ENCODE measurements around the gene RNF217. TPM values are rescaled to one million over a fixed set of nuclear protein-coding genes. Genes with fewer than 3 reads are reported as not detected.

Gene RNF217
- total RNA-seq, 1 donor from 2014 or later: 5.9 TPM

DNA sequence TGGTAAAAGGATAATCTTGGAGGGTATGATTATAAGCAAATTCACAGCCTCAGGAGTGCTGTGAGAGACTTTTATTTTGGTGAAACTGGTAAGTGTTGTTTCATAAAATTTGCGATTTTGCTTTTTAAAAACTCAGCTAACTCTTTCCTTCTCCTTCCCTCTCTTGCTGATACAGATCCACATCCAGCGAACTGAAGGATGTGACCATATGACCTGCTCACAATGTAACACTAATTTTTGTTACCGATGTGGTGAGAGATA is 114.2 kb downstream of the RNF217 start:
- no peak overlapping the region for H3K27ac Mint-ChIP-seq (ENCODE audit: unreplicated experiment)
- no peak overlapping the region for H3K4me3 Mint-ChIP-seq (ENCODE audit: unreplicated experiment)
- no peaks in the 10 kb centered on the region for H3K9me3 Mint-ChIP-seq (ENCODE audit: unreplicated experiment)
- no peaks in the 10 kb centered on the region for H3K27me3 Mint-ChIP-seq (ENCODE audit: unreplicated experiment)
- H3K4me1 Mint-ChIP-seq (ENCODE audit: low read depth, unreplicated experiment): no peaks in the 10 kb centered on the region
- no peak for DNase-seq
- H3K36me3 Mint-ChIP-seq (ENCODE audit: unreplicated experiment): no peaks in the 10 kb centered on the region
- TF ChIP-seq CTCF (IDR thresholded peaks at IDR 0.05; ENCODE audit: partially characterized antibody, unreplicated experiment): no peak

DNA sequence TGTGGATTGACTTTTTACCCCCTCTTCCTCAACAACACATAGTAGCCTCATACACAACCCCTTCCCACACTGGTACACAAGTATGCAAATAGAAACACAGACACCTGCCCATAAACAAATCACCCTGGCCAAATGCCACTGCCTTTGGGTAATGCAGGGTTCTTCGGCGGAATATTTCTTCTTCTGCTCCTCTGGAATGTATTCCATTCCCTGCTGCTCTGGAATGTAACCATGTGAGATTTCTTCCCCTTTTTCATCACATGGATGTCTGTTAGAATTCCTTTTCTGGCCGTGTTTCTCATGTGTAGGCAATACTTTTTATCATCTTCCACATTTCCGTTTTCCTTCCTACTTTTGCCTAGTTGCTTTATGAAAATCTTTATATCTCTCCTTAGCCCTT is 115.2 kb downstream of the RNF217 start:
- no peaks in the 10 kb centered on the region for H3K27me3 Mint-ChIP-seq (ENCODE audit: unreplicated experiment)
- DNase-seq: no peak
- H3K36me3 Mint-ChIP-seq (ENCODE audit: unreplicated experiment): no peaks in the 10 kb centered on the region
- no peak overlapping the region for H3K4me3 Mint-ChIP-seq (ENCODE audit: unreplicated experiment)
- no peak overlapping the region for H3K27ac Mint-ChIP-seq (ENCODE audit: unreplicated experiment)
- no peak for TF ChIP-seq CTCF (IDR thresholded peaks at IDR 0.05; ENCODE audit: partially characterized antibody, unreplicated experiment)
- H3K9me3 Mint-ChIP-seq (ENCODE audit: unreplicated experiment): no peaks in the 10 kb centered on the region
- no peaks in the 10 kb centered on the region for H3K4me1 Mint-ChIP-seq (ENCODE audit: low read depth, unreplicated experiment)

GRCh38 chr6:125078602-125079321 is 116.5 kb downstream of the RNF217 start:
- Mint-ChIP-seq H3K27me3 (ENCODE audit: unreplicated experiment) (no peaks in the 10 kb centered on the region), H3K9me3 (ENCODE audit: unreplicated experiment) (no peaks in the 10 kb centered on the region), H3K4me3 (ENCODE audit: unreplicated experiment) (no peak overlapping the region), H3K27ac (ENCODE audit: unreplicated experiment) (no peak overlapping the region), H3K4me1 (ENCODE audit: low read depth, unreplicated experiment) (no peaks in the 10 kb centered on the region), H3K36me3 (ENCODE audit: unreplicated experiment) (no peaks in the 10 kb centered on the region)
- TF ChIP-seq CTCF (IDR thresholded peaks at IDR 0.05; ENCODE audit: partially characterized antibody, unreplicated experiment): no peak
- no peak for DNase-seq

GRCh38 chr6:125082908-125083683 is 120.9 kb downstream of the RNF217 start:
- H3K27ac Mint-ChIP-seq (ENCODE audit: unreplicated experiment): no peak overlapping the region
- H3K36me3 Mint-ChIP-seq (ENCODE audit: unreplicated experiment): no peaks in the 10 kb centered on the region
- H3K4me3 Mint-ChIP-seq (ENCODE audit: unreplicated experiment): no peak overlapping the region
- DNase-seq: no peak
- H3K27me3 Mint-ChIP-seq (ENCODE audit: unreplicated experiment): no peaks in the 10 kb centered on the region
- H3K9me3 Mint-ChIP-seq (ENCODE audit: unreplicated experiment): no peaks in the 10 kb centered on the region
- TF ChIP-seq CTCF (IDR thresholded peaks at IDR 0.05; ENCODE audit: partially characterized antibody, unreplicated experiment): no peak
- H3K4me1 Mint-ChIP-seq (ENCODE audit: low read depth, unreplicated experiment): no peaks in the 10 kb centered on the region

- no peak overlapping the region for H3K4me3 Mint-ChIP-seq (ENCODE audit: unreplicated experiment)
- no peaks in the 10 kb centered on the region for H3K9me3 Mint-ChIP-seq (ENCODE audit: unreplicated experiment)
- no peaks in the 10 kb centered on the region for H3K36me3 Mint-ChIP-seq (ENCODE audit: unreplicated experiment)
- no peak overlapping the region for H3K27ac Mint-ChIP-seq (ENCODE audit: unreplicated experiment)
- H3K4me1 Mint-ChIP-seq (ENCODE audit: low read depth, unreplicated experiment): no peaks in the 10 kb centered on the region
- DNase-seq: no peak
- H3K27me3 Mint-ChIP-seq (ENCODE audit: unreplicated experiment): no peaks in the 10 kb centered on the region
- TF ChIP-seq CTCF (IDR thresholded peaks at IDR 0.05; ENCODE audit: partially characterized antibody, unreplicated experiment): no peak
Measured at GRCh38 chr6:125083684-125083990, 121.4 kb downstream of the RNF217 start.
